Esophagus squamous epithelium (tissue), 4 donors: ENCODE results near the gene HDDC2.
"Not testable (repeated sequence)": the region's sequence is repeated elsewhere in the genome, so short reads cannot be mapped to it uniquely, and the experiment has no call there.

Source experiments
- CTCF ChIP-seq, 6 experiments: fragments of 450-650 bp in 4 of 6; fragments of 200-600 bp in 2 of 6; sonication (generic) in 2 of 6; IDR thresholded peaks; one replicate each; pipeline ENCODE4 v1.5.1; 2016 to 2019; ENCODE audit warnings: antibody characterized with exemption in 6 of 6, mild to moderate bottlenecking in 4 of 6, moderate library complexity in 4 of 6
- POLR2A ChIP-seq, 4 donors: fragments of 450-650 bp; IDR thresholded peaks; one replicate each; pipeline ENCODE4 v1.6.1; 2017; ENCODE audit warnings: antibody characterized with exemption in 4 of 4, mild to moderate bottlenecking in 4 of 4, moderate library complexity in 3 of 4

- not testable (repeated sequence) for TF ChIP-seq CTCF, POLR2A (IDR thresholded peaks at IDR 0.05)
These were observed 19.3 kb downstream of the HDDC2 start for GRCh38 chr6:125282470-125282869.
